ENCODE data around the gene TAB3. TPM values are rescaled to one million over a fixed set of nuclear protein-coding genes. Genes with fewer than 3 reads are reported as not detected.
A peak's percentile ranks its signal among the peaks of the same experiment; 100 is the strongest.

TAB3 gene
- total RNA-seq, 1 experiment from 2014 or later: 13.5 TPM

DNA sequence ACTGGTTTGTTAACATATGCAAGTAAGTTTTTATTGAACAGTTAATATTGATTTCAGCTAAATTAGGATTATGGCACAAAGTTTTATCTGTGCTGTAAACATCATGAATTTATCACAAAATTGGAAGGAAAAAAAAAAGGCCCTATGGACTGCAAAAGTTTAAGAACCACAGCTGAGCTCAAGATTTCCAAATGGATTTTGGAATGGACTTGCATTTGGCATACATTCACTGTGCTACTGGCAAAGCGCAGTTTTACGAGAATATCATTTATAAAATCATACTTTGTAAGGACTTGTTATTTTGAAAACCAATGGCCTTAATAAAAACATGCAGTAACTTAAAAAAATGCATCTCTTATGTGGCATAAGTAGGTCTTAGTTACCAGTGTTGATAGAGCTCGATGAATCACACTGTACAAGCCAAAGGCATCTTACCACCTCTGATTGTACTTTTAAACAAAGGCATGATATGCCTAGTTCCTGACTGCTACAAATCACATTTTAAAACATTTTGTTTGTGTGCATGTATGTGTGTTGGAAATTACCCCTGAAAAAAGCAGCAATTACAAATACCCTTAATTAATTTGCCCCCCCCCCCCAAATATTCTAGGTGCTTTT, 58.6 kb downstream of the TAB3 start:
- no peak overlapping the region for H3K14ac ChIP-seq (ENCODE audit: insufficient read depth, low read length)
- Mint-ChIP-seq H3K4me1 (peaks cover 23 to 37% of the 10 kb centered on the region in 2 experiments), H3K4me3 (no peak overlapping the region), H3K36me3 (ENCODE audit: insufficient read depth in 1 of 3, low read depth in 3 of 3) (peaks cover 7 to 19% (median 10%) of the 10 kb centered on the region in 3 experiments; a peak in 5 of 7 replicates), H3K27me3 (ENCODE audit: low read depth) (no peaks in the 10 kb centered on the region), H3K27ac (peak overlapping the region in 1 of 3 experiments; percentile 93; a peak in 2 of 7 replicates), H3K9me3 (peaks cover 37 to 42% of the 10 kb centered on the region in 2 experiments)
- H3K9ac ChIP-seq (ENCODE audit: extremely low read depth, insufficient read length, low read length): no peak overlapping the region
- no peak overlapping the region for H3K4ac ChIP-seq (ENCODE audit: low read depth, low read length)
- no peak overlapping the region for H2AK5ac ChIP-seq (ENCODE audit: insufficient read length, low read length)
- H3K79me2 ChIP-seq (ENCODE audit: insufficient read depth, low read length): no peaks in the 10 kb centered on the region
- H3K27me3 ChIP-seq (ENCODE audit: insufficient read depth, low read length): no peaks in the 10 kb centered on the region
- no peak overlapping the region for H3K23ac ChIP-seq (ENCODE audit: insufficient read length, low read depth, low read length)
- peaks cover 2% of the 10 kb centered on the region for H3K23me2 ChIP-seq (ENCODE audit: insufficient read length, low read depth, low read length, poor library complexity, severe bottlenecking)
- no peak for DNase-seq
- no peak overlapping the region for H2BK120ac ChIP-seq (ENCODE audit: low read depth, low read length, poor library complexity, severe bottlenecking)
- no peaks in the 10 kb centered on the region for H4K20me1 ChIP-seq (ENCODE audit: control insufficient read depth, insufficient read depth, insufficient read length)
- no peaks in the 10 kb centered on the region for H3K9me3 ChIP-seq (ENCODE audit: control insufficient read depth, low read depth, low read length)
- no peak overlapping the region for H2BK20ac ChIP-seq (ENCODE audit: low read depth, low read length, poor library complexity, severe bottlenecking)
- H4K5ac ChIP-seq (ENCODE audit: insufficient read length, low read depth, low read length): no peak overlapping the region
- no peak overlapping the region for H4K8ac ChIP-seq (replicated peaks; ENCODE audit: insufficient read length, low read depth, low read length)
- no peak overlapping the region for H3T11ph ChIP-seq (ENCODE audit: low read length)
- no peak overlapping the region for H2BK15ac ChIP-seq (ENCODE audit: low read depth, low read length)
- no CpG with 5 or more reads among the region's 3 CpGs for WGBS (ENCODE audit: extremely low coverage, insufficient read length, low lambda C conversion rate)
- no peaks in the 10 kb centered on the region for H3K79me1 ChIP-seq (ENCODE audit: insufficient read depth, low read depth, low read length, poor library complexity, severe bottlenecking)
- no peak overlapping the region for H3K27ac ChIP-seq (ENCODE audit: insufficient read length, low read depth, low read length)
- no peak overlapping the region for H4K91ac ChIP-seq (ENCODE audit: insufficient read length, low read depth, low read length)
- TF ChIP-seq, protein P1, sequence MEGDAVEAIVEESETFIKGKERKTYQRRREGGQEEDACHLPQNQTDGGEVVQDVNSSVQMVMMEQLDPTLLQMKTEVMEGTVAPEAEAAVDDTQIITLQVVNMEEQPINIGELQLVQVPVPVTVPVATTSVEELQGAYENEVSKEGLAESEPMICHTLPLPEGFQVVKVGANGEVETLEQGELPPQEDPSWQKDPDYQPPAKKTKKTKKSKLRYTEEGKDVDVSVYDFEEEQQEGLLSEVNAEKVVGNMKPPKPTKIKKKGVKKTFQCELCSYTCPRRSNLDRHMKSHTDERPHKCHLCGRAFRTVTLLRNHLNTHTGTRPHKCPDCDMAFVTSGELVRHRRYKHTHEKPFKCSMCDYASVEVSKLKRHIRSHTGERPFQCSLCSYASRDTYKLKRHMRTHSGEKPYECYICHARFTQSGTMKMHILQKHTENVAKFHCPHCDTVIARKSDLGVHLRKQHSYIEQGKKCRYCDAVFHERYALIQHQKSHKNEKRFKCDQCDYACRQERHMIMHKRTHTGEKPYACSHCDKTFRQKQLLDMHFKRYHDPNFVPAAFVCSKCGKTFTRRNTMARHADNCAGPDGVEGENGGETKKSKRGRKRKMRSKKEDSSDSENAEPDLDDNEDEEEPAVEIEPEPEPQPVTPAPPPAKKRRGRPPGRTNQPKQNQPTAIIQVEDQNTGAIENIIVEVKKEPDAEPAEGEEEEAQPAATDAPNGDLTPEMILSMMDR (conservative IDR thresholded peaks at IDR 0.05): no peak
- H3K56ac ChIP-seq (ENCODE audit: insufficient read length, low read depth, low read length): no peak overlapping the region
- H3K4me1 ChIP-seq (ENCODE audit: insufficient read depth, low read length): no peaks in the 10 kb centered on the region; the same call in 1 of the 2 replicates
- no peak overlapping the region for H3K18ac ChIP-seq (ENCODE audit: insufficient read length, low read depth, low read length)
- H2AFZ ChIP-seq (ENCODE audit: low read length): no peak overlapping the region
- H2BK12ac ChIP-seq (ENCODE audit: insufficient read length, low read depth, low read length): no peak overlapping the region
- H2BK5ac ChIP-seq (ENCODE audit: insufficient read length, low read length): no peak overlapping the region
- H3K4me2 ChIP-seq (ENCODE audit: insufficient read depth, insufficient read length, low read length): no peak overlapping the region

Data from H9 (cell line).